B cell (primary cell): ENCODE measurements around the gene ELMO1.

Experiments
- CTCF ChIP-seq: fragments of 200-600 bp; IDR thresholded peaks from one replicate; pipeline ENCODE4 v1.8.0; 2022; ENCODE audit warnings: antibody characterized with exemption, mild to moderate bottlenecking
- EZH2 ChIP-seq: IDR thresholded peaks from 2 replicates; pipeline ENCODE4 v1.6.1; 2012; ENCODE audit warnings: borderline replicate concordance, low read depth, mild to moderate bottlenecking, moderate library complexity, low read length; ENCODE audit not compliant: insufficient read depth, poor library complexity, severe bottlenecking

- TF ChIP-seq CTCF (no peak), EZH2 (no peak)
These were observed 378.6 kb downstream of the ELMO1 start for GRCh38 chr7:37070031-37070430.
